Inflammatory macrophage treated with lipopolysaccharide for 1 hour (primary cell): Measurements from ENCODE around the gene ACSS1.
A peak's percentile ranks its signal among the peaks of the same experiment; 100 is the strongest.

Source experiments
- DNase-seq, 2 donors: peaks; one replicate each; pipeline ENCODE4 v3.0.0-alpha.2; 2020 to 2022

Gene ACSS1

DNA sequence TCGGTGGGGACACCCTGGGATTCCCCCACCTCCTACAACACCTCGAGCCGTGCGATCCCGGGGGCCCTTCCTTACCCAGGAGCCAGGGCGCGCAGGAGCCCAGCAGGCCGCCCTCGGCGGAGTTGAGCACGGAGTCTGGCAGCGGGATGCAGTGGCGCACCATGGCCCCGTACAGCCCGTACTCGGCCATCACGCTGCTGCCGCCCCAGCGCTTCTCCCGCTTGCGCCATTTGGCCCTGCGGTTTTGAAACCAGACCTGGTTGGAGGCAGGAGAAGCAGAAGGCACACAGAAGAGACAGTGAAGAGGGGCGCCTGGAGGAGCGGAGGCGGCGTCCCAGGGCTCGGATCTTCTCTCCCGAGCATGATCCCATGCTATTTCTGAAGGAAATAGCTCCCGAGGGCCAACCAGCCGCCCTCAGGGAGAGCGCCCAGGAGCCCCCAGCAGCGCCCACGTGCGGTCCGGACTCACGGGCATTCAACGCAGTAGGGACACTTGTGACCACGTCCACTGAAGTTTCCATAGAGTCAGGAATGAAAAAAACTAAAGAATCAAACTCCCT lies 19.8 kb upstream of the ACSS1 start:
- DNase-seq: peak; percentile 36 to 53

DNA sequence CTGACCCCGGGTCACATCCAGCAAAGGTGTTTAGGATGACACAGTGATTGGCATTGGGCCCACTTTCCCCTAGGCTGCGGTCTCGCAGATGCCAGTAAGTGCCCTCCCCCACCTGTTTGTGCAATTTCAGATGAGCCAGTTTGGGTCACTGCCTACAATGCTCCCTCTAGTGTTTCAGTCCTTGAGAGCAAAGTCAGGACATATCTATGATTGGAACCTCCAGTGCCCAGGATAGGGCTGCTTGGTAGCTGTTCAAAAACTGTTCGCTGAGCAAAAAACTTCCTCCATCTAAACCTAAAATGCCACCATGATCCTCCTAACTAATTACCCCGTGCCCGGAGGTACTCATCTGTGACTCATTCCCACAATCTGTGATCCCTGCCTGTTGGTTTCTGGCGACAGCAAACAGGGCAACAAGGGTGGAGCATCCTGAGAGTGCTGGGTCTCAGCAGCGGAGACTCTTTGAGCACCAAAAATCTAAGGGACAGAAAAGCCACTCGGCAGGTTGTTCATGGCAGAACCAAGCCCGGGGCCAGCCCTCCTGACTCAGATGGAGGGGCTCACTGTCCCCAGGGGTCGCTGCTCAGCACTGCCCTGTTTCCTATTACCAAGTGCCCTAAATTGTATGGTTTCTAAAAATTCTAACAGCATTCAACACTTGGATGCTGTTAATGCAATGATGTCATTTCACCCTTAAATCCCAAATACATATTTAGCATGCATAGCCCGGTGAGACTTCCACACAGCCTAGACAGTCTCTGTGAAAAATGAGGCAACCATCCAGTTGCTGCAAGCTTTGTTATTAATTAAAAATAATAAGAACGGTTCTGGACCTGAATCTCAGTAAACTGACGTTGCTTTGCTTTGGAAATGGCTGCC lies 19.0 kb upstream of the ACSS1 start:
- DNase-seq: peak; percentile 22 to 31

DNA sequence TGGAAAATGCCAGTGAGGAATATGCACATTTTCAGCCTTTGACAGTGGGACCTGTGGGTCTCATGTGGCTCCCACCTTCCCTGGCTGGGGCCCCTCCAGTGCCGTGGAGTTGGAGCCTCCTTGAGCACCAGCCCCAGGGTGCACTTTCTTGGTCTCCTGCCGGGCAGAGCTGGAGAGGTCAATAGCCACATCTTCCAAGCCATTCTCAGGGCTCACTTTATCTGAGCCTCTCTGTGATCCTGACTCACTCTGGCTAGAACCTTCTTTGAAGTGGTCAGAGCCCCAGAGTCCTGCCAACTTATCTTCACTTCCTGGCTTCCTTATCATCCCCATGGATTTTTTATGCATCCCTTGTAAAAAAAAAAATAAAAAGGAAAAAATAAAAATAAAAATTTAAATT lies 18.3 kb upstream of the ACSS1 start:
- DNase-seq: no peak

DNA sequence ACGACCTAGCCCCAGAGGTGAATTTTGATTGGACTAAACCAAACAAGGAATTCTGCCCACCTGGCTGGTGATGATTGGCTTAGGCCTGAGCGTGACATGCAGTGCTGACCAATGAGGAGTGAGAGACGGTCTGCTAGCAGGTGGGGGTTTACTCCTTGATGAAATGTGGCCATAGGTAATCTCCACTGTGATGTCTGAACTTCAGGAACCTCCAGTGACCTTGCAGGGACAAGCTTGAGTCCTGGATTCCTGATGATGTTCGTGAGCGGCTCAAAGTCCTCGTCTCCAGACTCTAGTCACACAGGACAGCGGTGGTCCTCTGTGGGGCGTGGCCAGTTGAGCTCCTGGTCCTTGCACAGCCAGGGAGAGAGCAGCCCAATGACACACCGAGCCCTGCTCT lies 15.6 kb upstream of the ACSS1 start:
- DNase-seq: no peak

DNA sequence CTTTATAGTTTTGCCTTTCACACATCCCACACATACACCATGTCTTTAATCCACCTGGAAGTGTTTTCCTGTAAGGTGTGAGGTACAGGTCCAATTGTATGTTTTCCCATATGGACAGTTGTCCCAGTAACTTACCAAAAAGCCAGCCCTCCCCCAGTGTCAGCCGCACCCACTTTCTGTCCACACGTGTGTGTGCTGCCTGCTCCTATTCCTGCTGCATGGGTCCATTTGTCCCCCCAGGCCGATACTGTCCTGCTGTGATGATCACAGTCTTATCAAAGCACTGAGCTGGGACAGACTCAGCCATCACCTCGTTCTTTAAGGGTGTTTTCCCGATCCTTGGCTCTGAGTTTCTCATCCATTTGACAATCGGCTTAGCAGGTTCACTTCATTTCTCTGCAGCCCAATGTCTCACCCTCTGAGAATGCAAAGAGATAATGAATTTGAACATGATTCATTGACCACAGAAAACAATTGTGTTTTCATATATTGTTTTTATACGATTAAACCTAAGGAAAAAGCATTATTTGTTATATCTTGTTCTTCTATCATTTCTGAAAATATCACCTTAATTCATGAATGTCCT lies 14.4 kb upstream of the ACSS1 start:
- no peak for DNase-seq

DNA sequence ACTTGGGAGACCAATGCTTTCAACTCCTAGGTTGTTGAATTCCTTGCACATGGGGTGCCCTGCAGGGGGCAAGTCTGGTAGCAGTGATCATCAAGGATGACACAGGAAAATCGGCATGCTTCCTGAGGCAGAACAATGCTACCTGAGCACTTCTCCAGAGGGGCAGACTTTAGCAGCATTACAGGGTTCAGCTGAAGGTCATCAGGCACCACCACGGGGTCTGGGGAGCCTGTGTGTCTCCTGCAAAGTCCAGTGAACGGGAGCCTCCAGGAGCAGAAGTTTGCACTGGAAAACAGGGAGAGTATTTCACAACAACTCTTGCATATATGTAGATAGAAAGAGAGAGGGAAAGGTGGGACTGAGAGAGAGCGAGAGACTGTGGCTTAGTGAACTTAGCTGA lies 13.8 kb upstream of the ACSS1 start:
- no peak for DNase-seq

DNA sequence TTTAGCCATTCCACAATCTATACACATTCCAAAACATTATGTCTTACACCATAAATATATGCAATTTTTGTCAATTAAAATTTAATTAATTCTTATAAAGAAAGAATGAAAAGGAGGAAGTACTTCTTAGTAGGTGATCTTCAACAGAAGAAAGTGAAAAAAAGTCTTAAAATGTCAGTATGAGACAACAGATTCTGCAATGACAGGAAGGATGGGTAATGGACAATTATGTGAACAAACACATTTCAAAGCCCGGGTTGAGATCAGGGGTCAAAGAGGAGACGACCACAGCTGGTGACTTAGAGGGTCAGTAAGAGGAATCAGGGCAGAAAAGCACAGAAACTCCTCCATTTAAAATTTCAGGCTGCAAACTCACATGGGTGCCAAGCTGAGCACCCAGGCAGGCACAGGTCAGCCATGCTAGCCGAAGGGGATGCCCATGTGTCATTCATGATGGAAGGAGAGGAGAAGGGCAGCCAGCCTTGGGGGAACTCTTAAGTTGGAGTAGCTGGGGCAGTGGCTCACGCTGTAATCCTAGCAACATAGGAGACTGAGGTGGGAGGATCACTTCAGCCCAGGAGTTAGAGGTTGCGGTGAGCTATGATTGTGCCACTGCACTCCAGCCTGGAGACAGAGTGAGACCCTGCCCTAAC lies 13.0 kb upstream of the ACSS1 start:
- no peak for DNase-seq

DNA sequence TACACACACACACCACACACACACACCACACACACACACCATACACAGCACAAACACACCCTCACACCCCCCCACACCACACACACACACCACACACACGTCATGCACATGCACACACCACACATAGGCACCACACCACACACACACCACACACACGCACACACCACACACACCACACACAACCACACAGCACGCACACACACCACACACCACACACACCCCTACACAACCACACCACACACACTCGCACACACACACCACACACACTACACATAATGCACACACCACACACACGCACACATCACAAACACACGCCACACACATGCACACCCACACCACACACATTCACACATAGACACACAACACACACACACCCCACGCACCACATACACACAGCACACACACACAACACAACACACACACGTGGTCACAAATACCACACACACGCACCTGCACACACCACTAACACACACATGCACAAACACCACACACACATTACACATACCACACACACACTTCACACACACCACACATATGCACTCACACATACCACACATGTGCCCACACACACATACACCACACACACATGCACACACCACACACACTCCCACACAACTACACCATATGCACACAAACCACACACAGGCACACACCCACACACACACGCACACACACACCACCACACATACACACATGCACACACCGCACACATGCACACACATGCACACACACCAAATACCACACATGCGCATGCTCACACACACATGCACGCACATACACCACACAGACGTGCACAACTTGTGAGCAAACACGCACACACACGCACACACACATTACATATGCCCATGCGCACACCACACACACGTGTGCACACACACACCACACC lies 9.4 kb upstream of the ACSS1 start:
- no peak for DNase-seq

DNA sequence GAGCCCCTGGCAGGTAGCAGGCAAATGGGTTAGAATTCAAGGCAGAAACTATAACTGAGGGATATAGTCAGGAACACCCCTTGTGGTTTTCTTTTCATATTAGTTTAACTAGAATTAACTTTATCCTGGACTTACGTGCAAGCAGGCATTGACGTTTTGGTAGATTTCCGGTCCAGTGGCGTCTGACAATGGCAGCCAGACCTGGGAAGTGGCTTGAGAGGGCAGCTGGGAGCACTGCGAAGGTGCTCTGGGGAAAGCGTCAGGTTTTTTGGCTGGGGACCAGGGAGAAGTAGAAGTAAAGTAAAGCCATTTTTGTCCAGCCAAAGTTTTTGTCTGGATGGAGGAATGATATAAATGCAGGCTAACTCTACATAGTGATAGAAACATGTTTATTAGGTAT lies 8.4 kb upstream of the ACSS1 start:
- DNase-seq: no peak

DNA sequence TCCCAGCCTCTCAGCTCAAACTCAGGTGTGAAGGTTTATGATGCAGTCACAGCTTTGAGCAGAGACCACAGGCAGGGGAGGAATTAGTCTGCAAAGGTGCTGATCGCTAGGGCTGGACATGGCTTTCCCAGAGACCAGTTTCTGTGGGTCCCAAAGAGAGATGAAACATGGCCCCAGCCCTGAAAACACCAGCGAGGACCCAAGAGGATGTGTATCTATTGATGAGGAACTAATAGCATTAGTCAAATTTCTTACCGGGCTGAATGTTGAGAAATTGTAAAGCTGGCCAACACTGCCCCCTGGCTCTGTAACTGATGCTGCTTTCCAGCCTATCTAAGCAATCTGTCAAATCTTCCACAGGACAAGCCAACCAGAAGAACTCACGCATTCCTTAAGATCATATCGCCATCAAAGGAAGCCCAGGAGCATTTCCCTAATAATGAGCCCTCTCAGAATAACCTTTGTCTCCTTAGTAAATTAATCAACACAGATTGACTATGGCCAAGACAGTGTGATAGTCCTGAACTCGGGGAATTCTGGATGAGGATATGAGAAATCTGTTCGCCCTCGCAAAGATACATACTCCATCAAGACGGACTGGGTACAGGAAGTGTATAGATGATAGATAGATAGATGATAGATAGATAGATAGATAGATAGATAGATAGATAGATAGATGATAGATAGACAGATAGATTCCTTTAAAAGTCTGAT lies 7.8 kb upstream of the ACSS1 start:
- peak; percentile 50 to 78 for DNase-seq

DNA sequence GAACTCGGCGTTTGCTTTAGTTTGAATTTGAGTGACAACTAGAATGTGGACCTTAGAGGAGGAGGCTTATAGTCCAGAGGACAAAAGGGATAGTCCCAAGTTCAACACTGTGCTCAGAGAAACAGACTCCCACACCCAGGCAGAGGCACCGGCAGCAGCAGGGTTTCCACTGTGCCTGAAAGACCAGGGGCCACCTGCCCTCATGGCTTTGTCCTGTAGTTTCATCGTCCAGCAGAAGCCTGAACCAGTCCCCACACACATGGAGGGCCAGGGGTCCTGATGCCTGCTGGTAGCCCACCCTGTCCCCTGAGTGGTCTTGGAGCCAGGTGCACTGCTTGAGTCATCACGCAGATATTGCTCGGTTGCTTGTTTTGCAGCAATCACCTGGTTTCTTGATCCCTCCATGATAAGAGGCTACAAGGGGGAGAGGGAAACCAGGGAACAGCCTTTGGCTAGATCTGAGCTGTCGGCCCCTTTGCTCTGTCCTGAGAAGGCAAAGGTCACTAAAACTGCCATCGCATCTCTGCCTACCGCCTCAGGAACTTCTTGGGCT lies 7.2 kb upstream of the ACSS1 start:
- no peak for DNase-seq

DNA sequence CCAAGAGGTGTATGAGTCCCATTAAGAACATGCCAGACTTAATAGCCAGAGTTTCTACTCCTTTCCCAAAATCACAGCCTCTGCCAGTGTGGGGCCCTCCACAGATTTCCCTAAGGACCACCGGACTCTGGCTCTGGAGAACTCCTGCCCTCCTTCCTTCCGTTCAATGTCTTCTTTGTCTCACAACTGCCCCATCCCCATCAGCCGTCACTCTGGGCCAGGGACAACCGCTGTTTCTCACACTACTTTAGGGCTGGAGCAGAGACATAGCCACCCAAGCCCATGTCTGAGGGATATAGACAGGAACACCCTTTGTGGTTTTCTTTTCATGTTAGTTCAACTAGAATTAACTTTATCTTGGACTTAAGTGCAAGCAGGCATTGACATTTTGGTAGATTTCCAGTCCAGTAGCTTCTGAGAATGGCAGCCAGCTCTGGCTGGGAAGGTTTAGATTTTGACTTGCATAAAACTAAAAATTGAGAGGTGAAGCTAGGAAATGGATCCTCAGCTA lies 6.7 kb upstream of the ACSS1 start:
- no peak for DNase-seq

DNA sequence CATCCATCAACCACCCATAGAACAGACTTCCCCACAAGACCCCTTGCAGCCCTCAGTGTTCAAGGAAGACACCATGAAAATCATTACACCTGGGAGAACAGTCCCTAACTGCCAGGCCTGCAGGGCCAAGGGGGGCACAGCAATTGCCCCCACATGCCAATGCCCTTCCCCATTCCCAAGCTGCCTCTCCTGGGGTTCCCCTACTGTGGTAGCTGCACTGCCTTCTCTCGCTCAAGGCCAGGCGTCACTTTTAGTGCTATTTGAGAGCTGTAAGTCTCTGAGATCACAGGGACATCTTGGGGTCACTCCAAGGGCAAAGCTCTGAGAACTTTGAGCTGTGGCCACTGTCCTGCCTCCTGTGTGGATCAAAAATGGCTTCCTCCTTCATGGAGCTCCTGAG lies 6.0 kb upstream of the ACSS1 start:
- no peak for DNase-seq

DNA sequence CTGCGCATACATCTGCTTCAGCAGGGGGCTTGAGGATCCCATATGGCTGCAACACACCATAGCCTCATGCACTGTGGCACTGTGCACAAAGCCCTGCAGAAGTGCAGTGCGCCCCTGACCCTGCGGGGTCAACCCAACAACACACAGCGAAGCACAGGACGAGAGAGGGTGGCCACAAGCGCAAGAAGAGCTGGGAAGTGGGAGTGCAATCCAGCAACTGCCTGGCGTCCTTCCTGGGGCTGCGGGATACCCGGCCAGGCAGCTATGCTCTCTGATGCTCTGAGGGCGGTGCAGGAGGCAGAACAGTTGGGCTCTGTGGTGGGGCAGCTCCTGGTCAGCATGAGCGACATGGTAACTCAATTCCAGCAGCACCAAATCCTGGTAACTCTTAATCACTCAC lies 5.6 kb upstream of the ACSS1 start:
- DNase-seq: no peak

DNA sequence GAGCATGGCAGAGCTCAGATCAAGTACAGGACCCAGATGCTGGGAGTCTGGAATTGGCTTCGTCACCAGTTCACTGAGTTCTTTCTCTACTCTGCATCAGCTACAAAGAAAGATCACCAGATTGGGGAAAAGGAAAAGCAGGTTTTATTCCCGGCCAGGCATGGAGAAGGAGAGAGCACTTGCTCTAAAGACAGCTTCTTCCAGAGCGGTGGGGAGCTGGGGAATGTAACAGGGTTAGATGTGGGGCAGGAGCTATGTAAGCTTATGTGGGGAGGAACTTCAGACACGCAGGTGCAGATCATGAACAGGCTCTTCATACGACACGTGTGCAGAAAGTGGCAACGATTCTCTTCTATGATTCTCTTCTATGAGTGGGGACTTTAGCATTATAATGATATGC lies 4.9 kb upstream of the ACSS1 start:
- no peak for DNase-seq

DNA sequence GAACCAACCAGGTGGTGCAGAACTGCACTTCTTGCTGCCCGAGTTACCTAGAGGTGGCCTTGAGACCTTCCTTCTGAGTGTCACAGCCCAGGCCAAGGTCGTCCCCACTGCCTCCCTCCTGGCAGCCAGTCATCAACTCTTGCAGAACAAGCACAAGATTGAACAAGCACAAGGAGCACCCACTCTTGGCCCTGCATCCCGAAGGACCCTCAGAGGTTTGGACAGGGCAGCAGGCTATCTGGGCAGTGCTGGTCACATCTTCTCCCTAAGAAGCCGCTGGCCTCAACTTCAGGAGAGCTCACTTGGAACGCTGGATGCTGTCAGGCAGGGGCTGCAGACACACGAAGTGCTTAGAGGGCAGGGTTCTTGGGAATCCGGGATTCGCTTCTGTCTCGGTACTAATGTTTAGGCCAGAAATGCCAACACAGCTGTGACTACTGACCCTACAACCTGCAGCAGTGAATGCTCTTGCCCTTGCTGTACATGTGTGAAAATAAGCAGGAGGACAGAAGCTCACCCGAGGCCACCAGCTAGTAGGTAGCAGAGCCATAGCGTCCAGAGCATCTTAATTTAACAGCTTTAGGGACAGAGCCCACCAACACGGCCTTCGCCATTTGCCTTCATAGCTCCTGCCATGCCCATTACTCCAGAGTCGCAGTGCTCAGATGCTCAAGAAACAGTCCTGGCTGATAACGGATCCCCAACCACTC lies 4.0 kb upstream of the ACSS1 start:
- DNase-seq: no peak

DNA sequence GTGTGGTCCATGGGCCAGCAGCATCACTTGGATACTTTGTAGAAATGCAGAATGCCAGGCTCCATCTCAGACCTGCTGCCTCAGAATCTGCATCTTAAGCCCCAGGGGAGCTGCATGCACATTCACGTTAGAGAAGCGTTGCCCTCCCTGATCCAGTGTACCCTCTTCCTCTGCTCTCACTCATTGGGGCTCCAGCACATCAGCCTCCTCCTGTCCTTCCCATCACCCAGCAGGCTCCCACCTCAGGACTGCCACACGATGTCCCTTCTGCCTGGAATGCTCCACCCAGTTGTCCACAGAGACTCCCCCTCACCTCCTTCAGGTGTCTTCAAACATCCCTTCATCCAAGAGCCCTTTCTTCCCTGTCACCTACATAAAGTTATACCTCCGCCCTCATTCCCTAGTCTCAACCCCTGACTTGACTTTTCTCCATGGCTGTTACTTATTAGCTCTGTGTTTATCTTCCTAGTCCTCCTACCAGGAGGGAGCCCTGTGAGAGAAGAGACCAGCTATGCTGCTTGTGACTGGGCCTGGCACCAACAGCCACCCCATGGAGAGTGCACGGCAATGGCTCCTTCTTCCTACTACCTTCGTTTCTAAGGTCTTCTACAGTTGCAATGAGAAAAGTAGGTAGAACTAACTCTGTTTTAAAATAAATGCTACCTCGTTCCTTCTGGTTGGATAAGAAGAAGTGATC lies 3.3 kb upstream of the ACSS1 start:
- no peak for DNase-seq

DNA sequence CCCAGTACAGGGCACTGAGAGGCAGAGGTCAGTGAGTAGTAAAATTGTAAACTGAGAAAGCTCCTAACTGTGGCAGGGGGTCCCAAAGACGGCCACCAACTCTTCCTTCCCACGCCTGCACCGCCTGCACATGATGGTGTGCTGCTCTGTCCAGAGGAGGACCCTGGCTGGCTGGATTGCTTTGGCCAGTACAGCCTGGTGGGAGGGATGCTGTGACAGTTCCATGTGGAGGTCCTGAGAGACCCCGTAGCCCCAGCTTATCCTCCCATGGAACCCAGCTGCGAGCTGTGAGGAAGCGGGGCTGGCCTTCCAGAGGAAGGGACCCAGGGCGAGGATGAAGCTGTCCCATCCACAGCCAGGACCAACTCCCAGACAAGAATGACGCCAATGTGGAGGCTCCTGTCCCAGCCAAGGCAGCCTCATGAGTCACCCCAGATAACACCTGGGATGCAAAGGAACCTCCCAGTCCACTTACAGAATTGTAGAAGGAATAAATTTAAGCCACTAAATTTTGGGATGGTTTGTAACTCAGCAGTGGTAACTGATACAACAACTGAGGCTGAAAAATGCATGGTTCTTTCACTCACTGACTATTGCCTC lies 2.0 kb upstream of the ACSS1 start:
- no peak for DNase-seq

DNA sequence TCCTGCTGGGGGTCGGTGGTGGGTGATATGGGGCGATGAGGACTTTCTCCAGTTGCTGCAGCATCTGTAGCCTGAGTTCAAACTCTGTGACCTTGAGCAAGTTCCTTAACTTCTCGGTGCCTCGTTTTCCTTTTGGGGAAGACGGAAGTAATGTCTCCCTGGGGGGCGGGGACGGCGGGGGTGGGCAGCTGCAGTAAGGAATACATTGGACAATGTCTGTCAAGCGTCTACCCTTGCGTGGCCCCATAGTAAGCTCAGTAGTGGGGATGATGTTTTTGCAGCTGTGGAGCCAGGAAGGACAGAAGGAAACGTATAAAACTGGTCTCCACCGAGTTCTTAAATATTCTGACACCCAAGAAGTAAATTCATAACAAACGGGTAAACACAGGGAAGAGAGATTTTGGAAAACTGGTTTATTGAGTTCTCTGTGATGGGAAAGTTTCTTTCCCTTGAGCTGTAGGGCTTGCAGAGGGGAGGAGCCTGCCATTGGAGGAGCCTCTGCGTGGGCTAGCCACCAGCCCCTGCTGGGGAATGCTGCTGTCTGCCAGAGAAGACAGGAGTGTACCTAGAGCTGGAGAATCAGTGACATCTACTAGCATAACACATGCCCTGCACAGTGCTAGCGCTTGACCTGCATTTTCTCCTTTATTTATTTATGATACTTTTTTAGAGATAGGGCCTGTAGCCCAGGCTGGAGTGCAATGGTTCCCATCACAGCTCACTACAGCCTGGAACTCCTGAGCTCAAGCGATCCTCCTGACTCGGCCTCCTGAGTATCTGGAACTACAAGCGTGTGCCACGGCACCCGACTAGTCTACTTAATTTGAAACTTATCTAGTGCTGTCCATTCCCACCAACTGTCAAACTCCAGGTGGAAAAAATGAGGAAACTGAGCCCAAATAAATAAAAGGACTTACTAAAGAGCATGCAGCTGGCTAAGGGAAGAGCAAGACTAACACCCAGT lies 1.2 kb upstream of the ACSS1 start:
- peak; percentile 18 to 42 for DNase-seq
